ENCODE results near the gene RPTOR. TPM values are rescaled to one million over a fixed set of nuclear protein-coding genes. Genes with fewer than 3 reads are reported as not detected.

RPTOR gene
- total RNA-seq, 1 donor from 2014 or later, result 21.8 TPM

- DNase-seq, result no peak
- peaks cover 23% of the 10 kb centered on the region for H3K4me1 ChIP-seq
- H3K27me3 ChIP-seq (ENCODE audit: low read depth), result no peaks in the 10 kb centered on the region
- H3K27ac ChIP-seq (replicated peaks), result no peak overlapping the region
- intact Hi-C loops (cut with micrococcal nuclease), result no loop called here
- no peaks in the 10 kb centered on the region for H3K9me3 ChIP-seq (replicated peaks)
- no peak overlapping the region for H3K4me3 ChIP-seq
- H3K36me3 ChIP-seq, result peaks cover 14% of the 10 kb centered on the region
- no peak for TF ChIP-seq CTCF (IDR thresholded peaks at IDR 0.05; ENCODE audit: borderline replicate concordance)
These were observed 292.4 kb downstream of the RPTOR start for GRCh38 chr17:80836971-80837481.

GRCh38 chr17:80837711-80838110, 293.1 kb downstream of the RPTOR start:
- H3K4me3 ChIP-seq, result no peak overlapping the region
- intact Hi-C loops (cut with micrococcal nuclease), result no loop called here
- H3K9me3 ChIP-seq (replicated peaks), result no peaks in the 10 kb centered on the region
- no peak for TF ChIP-seq CTCF (IDR thresholded peaks at IDR 0.05; ENCODE audit: borderline replicate concordance)
- peaks cover 17% of the 10 kb centered on the region for H3K4me1 ChIP-seq
- peaks cover 14% of the 10 kb centered on the region for H3K36me3 ChIP-seq
- H3K27me3 ChIP-seq (ENCODE audit: low read depth), result no peaks in the 10 kb centered on the region
- DNase-seq, result no peak
- H3K27ac ChIP-seq (replicated peaks), result no peak overlapping the region

DNA sequence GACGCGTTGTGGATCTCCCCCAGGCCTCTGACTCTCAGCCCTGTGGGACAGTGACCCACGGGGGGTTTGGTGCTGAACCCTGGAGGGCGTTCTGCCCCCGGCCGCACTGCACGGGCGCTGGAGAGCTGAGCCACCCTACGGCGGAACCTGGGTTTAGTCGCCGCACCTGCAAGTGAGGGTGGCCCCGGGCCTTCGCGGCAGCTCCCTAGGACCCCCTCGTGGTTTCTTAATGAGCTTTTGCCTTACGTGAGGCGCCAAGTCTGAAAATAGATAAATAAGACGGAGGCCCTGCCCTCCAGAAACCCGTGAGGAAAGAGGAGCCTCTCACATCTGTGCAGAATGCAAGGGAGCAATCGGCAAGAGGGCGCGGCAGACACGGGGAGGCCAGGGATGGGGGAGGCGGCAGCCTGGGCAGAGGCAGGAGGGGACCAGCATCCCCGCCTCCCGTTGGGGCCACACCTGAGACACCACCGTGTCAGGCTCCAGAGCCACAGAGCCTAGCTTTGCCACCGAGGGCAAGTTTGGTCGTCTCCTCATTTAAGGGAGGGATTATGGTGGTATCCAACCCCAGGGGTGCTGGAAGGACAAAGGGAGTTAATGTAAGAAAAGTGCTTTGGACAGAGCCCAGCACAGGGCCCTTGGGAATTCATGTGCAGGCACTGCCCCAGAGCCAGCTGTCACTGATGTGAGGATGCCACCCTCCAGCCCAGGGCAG, 293.8 kb downstream of the RPTOR start:
- Histone ChIP-seq H3K4me3 (no peak overlapping the region), H3K27me3 (ENCODE audit: low read depth) (no peaks in the 10 kb centered on the region), H3K36me3 (peaks cover 14% of the 10 kb centered on the region), H3K9me3 (replicated peaks) (no peaks in the 10 kb centered on the region), H3K27ac (replicated peaks) (no peak overlapping the region), H3K4me1 (peaks cover 9% of the 10 kb centered on the region)
- intact Hi-C loops (cut with micrococcal nuclease), result no loop called here
- DNase-seq, result peak; percentile 6
- no peak for TF ChIP-seq CTCF (IDR thresholded peaks at IDR 0.05; ENCODE audit: borderline replicate concordance)

GRCh38 chr17:80839026-80839345, 294.3 kb downstream of the RPTOR start:
- TF ChIP-seq CTCF (IDR thresholded peaks at IDR 0.05; ENCODE audit: borderline replicate concordance), result no peak
- H3K4me3 ChIP-seq, result no peak overlapping the region
- H3K9me3 ChIP-seq (replicated peaks), result no peaks in the 10 kb centered on the region
- H3K27me3 ChIP-seq (ENCODE audit: low read depth), result no peaks in the 10 kb centered on the region
- peak; percentile 11 for DNase-seq
- no peak overlapping the region for H3K27ac ChIP-seq (replicated peaks)
- H3K36me3 ChIP-seq, result peaks cover 14% of the 10 kb centered on the region
- H3K4me1 ChIP-seq, result peaks cover 4% of the 10 kb centered on the region
- intact Hi-C loops (cut with micrococcal nuclease), result no loop called here

DNA sequence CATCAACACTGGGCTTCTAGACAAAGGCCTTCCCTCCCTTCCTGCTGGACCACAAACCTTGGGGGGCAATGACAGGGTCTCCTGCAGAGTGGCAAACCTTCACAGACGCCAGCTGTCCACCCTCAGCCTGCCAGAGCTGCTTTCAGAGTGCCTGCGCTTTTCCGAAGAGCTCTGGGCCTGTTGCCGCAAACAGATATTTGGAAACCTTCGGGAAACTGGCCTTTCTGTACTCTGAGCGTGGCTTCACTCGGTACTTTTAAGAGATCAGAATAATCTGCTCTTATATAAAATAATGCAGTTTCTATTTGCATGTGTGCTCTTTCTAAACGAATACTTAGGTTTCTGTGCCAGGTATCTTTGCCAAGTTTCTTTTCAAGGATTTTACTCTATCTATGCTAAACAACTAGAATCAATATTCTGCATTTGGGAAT, 294.9 kb downstream of the RPTOR start:
- Histone ChIP-seq H3K9me3 (replicated peaks) (no peaks in the 10 kb centered on the region), H3K4me3 (no peak overlapping the region), H3K27ac (replicated peaks) (no peak overlapping the region), H3K4me1 (peaks cover 3% of the 10 kb centered on the region), H3K36me3 (peaks cover 14% of the 10 kb centered on the region), H3K27me3 (ENCODE audit: low read depth) (no peaks in the 10 kb centered on the region)
- TF ChIP-seq CTCF (IDR thresholded peaks at IDR 0.05; ENCODE audit: borderline replicate concordance), result no peak
- peak; percentile 5 for DNase-seq
- intact Hi-C loops (cut with micrococcal nuclease), result no loop called here
